ENCODE data around the gene ZSWIM1.
A peak's percentile ranks its signal among the peaks of the same experiment; 100 is the strongest.

The ZSWIM1 gene

DNA sequence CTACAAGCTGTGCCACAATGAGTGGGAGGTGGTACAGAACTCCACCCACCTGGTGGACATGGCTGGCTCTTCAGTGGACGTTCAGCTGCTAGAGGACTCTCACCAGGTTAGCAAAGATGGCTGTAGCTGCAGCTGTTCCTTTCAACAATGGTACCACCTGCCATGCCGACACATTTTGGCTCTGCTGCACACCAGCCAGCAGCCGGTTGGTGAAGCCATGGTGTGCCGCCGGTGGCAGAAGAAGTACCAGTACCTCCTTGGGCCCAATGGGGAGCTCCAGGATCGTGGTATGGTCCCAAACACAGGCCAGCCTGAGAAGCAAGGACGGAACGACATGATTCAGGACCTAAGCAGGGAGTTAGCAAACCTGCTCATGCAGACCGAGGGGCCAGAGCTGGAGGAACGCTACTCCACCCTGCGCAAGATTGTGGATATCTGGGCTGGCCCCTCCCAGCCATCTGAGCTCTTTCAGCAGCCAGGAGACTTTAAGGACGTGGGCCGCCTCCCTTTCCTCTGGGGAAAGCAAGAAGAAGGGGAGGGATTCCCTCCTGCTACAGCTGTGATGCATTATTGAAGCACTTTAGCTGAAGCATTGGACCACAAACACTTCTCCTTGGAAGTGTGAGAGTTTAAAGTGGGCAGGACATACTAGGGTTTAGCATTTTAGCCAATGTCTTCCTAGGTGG is 2.8 kb upstream of the ZSWIM1 start:
- TF ChIP-seq, protein P1, sequence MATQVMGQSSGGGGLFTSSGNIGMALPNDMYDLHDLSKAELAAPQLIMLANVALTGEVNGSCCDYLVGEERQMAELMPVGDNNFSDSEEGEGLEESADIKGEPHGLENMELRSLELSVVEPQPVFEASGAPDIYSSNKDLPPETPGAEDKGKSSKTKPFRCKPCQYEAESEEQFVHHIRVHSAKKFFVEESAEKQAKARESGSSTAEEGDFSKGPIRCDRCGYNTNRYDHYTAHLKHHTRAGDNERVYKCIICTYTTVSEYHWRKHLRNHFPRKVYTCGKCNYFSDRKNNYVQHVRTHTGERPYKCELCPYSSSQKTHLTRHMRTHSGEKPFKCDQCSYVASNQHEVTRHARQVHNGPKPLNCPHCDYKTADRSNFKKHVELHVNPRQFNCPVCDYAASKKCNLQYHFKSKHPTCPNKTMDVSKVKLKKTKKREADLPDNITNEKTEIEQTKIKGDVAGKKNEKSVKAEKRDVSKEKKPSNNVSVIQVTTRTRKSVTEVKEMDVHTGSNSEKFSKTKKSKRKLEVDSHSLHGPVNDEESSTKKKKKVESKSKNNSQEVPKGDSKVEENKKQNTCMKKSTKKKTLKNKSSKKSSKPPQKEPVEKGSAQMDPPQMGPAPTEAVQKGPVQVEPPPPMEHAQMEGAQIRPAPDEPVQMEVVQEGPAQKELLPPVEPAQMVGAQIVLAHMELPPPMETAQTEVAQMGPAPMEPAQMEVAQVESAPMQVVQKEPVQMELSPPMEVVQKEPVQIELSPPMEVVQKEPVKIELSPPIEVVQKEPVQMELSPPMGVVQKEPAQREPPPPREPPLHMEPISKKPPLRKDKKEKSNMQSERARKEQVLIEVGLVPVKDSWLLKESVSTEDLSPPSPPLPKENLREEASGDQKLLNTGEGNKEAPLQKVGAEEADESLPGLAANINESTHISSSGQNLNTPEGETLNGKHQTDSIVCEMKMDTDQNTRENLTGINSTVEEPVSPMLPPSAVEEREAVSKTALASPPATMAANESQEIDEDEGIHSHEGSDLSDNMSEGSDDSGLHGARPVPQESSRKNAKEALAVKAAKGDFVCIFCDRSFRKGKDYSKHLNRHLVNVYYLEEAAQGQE (IDR thresholded peaks at IDR 0.05; ENCODE audit: insufficient read depth in 1 of 2, low read depth in 2 of 2, low read length in 2 of 2): no peak
- no peak for TF ChIP-seq POLR2AphosphoS5 (IDR thresholded peaks at IDR 0.05; ENCODE audit: low read depth, low read length)

DNA sequence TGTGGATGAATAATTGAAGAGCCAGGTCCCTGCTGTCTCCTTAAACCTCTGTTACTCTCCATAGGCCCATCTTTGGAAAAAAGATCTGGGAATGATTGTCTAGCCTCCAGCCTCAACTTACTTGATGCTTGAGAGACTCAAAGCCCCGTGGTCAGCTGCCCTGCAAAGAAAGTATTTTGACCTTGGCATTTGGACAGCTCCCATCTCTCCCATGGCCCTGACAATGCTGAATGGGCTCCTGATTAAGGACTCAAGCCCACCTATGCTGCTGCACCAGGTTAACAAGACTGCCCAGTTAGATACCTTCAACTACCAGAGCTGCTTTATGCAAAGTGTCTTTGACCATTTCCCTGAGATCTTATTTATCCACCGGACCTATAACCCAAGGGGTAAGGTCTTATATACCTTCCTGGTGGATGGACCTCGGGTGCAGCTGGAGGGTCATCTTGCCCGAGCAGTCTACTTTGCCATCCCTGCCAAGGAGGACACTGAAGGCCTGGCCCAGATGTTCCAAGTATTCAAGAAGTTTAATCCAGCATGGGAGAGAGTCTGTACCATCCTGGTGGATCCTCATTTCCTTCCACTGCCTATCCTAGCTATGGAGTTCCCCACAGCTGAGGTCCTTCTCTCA is 1.6 kb downstream of the ZSWIM1 start:
- TF ChIP-seq, protein P1 (IDR thresholded peaks at IDR 0.05; ENCODE audit: insufficient read depth in 1 of 2, low read depth in 2 of 2, low read length in 2 of 2): peak in 1 of 2 experiments; percentile 61; a peak in 1 of 4 replicates
- no peak for TF ChIP-seq TAF1 (IDR thresholded peaks at IDR 0.05; ENCODE audit: borderline replicate concordance, insufficient read depth, low read length)

DNA sequence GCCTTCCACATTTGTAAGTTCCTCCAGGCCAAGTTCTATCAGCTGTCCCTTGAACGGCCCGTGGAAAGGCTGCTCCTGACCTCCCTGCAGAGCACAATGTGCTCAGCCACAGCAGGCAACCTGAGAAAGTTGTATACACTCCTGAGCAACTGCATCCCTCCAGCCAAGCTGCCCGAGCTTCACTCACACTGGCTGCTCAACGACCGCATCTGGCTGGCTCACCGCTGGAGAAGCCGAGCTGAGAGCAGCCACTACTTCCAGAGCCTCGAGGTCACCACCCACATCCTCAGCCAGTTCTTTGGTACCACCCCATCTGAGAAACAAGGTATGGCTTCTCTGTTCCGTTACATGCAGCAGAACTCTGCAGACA is 2.1 kb downstream of the ZSWIM1 start:
- TF ChIP-seq SIN3A (IDR thresholded peaks at IDR 0.05; ENCODE audit: borderline replicate concordance, insufficient read depth, low read length) (no peak), TAF1 (IDR thresholded peaks at IDR 0.05; ENCODE audit: borderline replicate concordance, insufficient read depth, low read length) (no peak), POLR2AphosphoS5 (IDR thresholded peaks at IDR 0.05; ENCODE audit: low read depth, low read length) (no peak), FOXP2 (optimal IDR thresholded peaks at IDR 0.05; ENCODE audit: borderline replicate concordance, extremely low read depth, extremely low read length, insufficient read depth) (no peak)
- TF ChIP-seq, protein P1 (IDR thresholded peaks at IDR 0.05; ENCODE audit: insufficient read depth in 1 of 2, low read depth in 2 of 2, low read length in 2 of 2): no peak

DNA sequence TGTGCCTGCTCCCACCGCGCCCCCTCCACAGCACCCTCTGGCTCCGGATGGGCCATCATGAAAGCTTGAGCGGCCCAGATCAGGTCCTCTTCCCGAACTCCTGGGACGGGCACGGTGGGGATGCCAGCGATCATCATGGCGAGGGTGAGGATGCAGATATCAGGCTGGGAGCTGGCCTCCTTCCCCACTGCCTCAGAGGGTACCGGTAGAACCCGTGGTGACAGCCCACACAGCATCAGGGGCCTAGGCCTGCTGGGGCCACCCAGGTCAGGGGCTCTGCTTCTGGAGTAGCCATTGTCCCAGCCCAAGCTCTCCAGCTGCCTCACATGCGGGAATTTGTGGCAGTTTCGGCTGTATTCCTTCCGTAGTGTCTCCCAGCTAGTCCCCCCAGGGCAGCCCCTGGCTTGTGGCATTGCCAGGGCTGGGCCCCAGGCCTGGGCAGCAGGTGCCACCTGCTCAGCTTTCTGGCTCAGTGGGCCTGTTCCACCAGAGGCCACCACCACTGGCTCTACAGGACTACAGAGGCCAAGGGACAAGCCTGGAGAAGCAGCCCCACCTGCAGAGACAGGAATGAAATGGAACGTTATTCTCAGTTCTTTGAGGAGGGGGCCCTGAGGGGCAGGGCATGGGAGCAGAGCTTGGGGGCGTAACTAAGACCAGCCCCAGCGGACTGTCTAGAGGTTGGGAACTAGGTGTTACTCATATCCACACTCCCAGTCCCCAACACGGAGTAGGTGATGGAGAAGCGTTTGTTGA is 5.7 kb downstream of the ZSWIM1 start:
- 0 out of 2 replicates have a peak, but pooled peaks have one; percentile 19 for TF ChIP-seq POLR2AphosphoS5 (IDR thresholded peaks at IDR 0.05; ENCODE audit: low read depth, low read length)
- TF ChIP-seq SIN3A (IDR thresholded peaks at IDR 0.05; ENCODE audit: borderline replicate concordance, insufficient read depth, low read length): no peak
- no peak for TF ChIP-seq TAF1 (IDR thresholded peaks at IDR 0.05; ENCODE audit: borderline replicate concordance, insufficient read depth, low read length)
- TF ChIP-seq, protein P1 (IDR thresholded peaks at IDR 0.05; ENCODE audit: insufficient read depth in 1 of 2, low read depth in 2 of 2, low read length in 2 of 2): no peak
